Fibroblast of the aortic adventitia (primary cell): Measurements from ENCODE around the gene OXCT2. TPM values are rescaled to one million over a fixed set of nuclear protein-coding genes. Genes with fewer than 3 reads are reported as not detected.
A peak's percentile ranks its signal among the peaks of the same experiment; 100 is the strongest.
"Not testable (repeated sequence)": the region's sequence is repeated elsewhere in the genome, so short reads cannot be mapped to it uniquely, and the experiment has no call there.

Source experiments
- DNase-seq: peaks from one replicate; pipeline ENCODE4 v3.0.0-alpha.2; 2010; ENCODE audit warnings: low read depth
- H3K4me3 ChIP-seq: 2 replicates; pipeline ENCODE4 v1.5.1; 2011; ENCODE audit warnings: low read depth, mild to moderate bottlenecking, control low read depth, low read length, moderate library complexity
- total RNA-seq: library from RNA; depleted of rRNA; stranded (reverse); fragments of >200 nt; gene quantifications from 2 replicates; pipeline ENCODE4 v1.2.3, GENCODE V29; 2012; ENCODE audit warnings: low replicate concordance
- TF ChIP-seq, protein P1 (sequence below): IDR thresholded peaks from 2 replicates; pipeline ENCODE4 v1.5.1; 2011; ENCODE audit warnings: mild to moderate bottlenecking, low read length, control low read depth, inconsistent platforms; ENCODE audit not compliant: insufficient read depth

OXCT2 gene
- total RNA-seq = 0.98 and 0.99 TPM in 2 replicates

DNA sequence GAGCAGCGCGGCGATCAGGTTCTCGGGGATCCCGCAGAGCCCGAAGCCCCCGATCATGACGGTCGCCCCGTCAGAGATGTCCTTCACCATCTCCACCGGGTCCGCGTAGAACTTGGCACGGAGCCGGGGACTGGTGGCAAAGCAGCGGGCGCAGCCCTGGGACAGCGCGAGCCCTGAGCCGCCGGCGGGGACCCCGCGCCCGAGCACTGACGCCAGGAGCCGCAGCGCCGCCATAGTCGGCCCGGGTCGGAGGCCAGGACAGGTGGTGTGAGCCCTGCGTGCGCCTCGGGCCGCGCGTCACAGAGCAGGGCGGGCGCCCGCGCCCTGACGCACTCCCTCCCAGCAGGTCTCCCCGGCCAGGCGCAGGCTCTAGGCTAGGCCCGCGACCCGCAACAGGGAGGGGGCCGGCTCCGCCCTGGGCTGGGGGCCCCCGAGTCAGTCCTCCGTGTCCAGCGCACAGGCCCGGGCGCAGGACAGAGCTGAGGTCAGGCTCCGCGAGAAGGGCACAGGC is at the start of gene OXCT2:
Gene OXCT2, minus strand, starts transcription at position 327 of the 511 bp plus-strand sequence. Its CDS starts 93 bp downstream, at position 234.
- peak within 1 kb of the TSS; percentile 37 for H3K4me3 ChIP-seq
- not testable (repeated sequence) for DNase-seq

DNA sequence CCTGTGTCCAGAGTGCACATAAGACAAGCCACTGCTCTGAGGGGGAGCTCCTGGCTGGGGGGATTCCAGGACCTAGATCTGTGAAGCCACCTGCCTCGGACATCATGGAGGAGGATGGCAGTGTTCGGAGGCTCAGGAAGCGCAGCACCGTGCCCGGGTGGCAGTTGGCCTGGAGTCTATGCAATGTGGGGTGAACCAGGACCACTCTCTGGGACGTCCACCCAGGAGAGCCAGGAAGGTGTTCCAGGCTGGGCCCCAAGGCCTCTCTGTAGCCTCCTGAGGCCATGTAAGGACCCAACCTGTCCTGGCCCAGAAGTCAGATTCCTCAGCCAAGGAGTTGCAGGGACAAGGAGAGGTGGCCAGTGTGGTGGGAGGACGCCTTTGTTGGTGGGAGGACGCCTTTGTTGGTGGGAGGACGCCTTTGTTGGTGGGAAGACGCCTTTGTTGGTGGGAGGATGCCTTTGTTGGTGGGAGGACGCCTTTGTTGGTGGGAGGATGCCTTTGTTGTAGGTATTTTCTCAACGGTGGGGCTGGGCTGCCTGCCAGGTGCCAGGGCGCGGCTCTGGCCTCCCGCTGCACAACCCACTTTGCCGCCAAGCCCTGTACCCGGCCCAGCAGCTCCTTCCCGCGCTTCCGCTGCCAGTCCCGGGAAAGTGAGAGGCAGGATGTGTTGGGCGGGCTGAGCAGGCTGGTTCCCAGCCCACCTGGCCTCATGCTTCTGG is 48.1 kb upstream of the OXCT2 start:
- no peak for DNase-seq
- H3K4me3 ChIP-seq = no peak overlapping the region
- TF ChIP-seq, protein P1, sequence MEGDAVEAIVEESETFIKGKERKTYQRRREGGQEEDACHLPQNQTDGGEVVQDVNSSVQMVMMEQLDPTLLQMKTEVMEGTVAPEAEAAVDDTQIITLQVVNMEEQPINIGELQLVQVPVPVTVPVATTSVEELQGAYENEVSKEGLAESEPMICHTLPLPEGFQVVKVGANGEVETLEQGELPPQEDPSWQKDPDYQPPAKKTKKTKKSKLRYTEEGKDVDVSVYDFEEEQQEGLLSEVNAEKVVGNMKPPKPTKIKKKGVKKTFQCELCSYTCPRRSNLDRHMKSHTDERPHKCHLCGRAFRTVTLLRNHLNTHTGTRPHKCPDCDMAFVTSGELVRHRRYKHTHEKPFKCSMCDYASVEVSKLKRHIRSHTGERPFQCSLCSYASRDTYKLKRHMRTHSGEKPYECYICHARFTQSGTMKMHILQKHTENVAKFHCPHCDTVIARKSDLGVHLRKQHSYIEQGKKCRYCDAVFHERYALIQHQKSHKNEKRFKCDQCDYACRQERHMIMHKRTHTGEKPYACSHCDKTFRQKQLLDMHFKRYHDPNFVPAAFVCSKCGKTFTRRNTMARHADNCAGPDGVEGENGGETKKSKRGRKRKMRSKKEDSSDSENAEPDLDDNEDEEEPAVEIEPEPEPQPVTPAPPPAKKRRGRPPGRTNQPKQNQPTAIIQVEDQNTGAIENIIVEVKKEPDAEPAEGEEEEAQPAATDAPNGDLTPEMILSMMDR = no peak

DNA sequence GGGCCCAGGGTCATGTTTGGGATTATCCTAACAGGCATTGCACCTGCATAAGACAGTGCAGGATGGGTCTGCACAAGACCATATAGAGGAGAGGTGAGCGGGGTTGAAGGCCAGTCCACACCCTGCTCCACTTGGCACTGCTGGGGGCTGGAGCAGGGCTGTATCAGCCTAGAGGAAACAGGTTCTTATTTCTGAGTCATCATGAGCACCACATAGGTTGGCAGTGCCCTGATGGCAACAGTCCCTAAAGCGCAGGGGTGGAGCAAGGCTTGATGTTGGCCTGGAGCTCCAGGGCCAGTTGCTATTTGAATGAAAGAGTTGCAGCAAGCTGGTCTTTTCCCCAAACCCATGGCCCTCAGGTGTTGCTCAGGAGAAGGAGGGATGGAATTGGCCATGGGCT is 47.3 kb upstream of the OXCT2 start:
- TF ChIP-seq, protein P1 = no peak
- H3K4me3 ChIP-seq = no peak overlapping the region
- no peak for DNase-seq

DNA sequence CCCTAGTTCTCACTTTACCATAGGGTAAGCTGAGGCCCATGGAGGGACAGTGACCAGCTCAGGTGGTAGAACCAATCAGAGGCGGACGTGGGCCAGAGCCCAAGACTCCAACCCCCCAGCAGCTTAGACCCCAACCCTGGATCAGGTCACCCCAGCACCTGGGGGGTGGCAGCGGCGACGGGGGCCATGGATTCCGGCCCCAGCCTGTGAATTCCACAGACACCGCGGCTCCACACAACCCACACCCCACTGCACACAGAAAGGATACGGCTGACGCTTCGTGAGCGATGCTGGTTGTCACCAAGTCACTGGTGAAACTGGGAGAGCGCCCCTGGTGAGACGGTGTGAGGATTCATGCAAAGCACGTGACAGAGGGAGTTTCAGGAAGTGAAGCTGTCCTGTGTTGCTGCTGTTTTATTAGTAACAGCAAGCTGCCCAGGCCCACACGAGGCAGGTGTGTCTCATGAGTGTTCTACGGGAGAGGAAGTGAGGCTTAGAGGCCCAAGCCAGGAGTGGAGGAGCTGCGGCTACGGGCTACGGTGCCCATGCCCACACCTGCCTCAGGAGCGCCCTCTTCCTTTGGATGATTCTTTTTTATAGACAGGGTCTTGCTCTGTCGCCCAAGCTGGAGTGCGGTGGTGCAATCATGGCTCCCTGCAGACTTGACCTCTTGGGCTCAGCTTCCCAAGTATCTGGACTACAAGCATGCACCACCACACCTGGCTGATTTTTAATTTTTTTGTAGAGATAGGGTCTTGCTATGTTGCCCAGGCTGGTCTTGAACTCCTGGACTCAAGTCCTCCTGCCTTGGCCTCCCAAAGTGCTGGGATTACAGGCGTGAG is 46.2 kb upstream of the OXCT2 start:
- DNase-seq, H3K4me3 ChIP-seq: not testable (repeated sequence)

DNA sequence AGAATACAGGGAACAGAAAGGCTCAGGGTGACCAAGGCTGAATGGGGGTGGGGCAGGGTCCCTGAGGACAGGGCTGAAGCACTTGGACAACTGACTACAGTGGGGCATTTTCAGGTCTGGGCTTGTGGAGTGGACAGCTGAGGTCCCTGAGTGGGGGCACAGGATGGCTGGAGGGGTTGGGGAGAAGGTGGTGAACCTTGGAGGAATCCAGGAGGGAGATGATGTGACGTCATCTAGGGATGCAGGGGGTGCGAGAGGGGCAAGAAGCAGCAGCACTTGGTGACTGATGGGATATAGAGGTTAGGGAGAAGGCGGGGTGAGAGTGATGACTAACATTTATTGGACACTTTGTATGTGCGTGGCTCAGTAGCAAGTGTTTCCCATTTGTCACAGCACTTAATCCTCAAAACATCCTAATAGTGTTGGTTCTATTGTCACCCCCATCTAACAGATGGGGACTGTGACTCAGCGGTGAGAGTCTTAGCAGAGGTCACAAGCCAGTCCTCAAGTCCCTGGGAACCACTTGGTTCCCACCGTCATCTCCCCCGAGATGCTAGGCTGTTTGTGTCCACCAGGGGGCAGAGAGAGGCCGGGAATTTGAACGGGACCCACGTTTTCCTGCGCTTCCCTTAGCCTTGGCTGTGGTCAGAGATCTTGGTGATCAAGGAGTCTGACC is 45.4 kb upstream of the OXCT2 start:
- H3K4me3 ChIP-seq = no peak overlapping the region
- TF ChIP-seq, protein P1 = peak; percentile 89
- peak; percentile 67 for DNase-seq

DNA sequence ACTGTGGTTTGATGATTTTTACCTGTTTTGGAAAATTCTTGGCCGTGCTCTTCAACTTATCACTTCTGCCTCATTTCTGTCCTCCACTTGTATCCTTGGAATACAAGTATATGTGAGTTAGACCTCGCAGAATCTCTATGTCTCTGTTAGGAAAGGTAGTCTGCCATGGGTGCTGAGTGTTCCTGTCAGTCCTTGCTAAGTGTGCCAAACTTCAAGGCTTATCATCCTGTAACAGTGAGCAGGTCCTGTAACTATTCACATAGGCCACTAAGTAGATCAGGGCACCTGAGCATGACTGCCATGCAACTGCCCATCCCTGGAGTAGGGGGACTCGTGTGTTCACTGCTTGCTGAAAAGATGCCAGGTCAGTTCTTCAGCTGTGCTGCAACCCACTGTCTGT is 41.8 kb upstream of the OXCT2 start:
- TF ChIP-seq, protein P1 = no peak
- no peak for DNase-seq

DNA sequence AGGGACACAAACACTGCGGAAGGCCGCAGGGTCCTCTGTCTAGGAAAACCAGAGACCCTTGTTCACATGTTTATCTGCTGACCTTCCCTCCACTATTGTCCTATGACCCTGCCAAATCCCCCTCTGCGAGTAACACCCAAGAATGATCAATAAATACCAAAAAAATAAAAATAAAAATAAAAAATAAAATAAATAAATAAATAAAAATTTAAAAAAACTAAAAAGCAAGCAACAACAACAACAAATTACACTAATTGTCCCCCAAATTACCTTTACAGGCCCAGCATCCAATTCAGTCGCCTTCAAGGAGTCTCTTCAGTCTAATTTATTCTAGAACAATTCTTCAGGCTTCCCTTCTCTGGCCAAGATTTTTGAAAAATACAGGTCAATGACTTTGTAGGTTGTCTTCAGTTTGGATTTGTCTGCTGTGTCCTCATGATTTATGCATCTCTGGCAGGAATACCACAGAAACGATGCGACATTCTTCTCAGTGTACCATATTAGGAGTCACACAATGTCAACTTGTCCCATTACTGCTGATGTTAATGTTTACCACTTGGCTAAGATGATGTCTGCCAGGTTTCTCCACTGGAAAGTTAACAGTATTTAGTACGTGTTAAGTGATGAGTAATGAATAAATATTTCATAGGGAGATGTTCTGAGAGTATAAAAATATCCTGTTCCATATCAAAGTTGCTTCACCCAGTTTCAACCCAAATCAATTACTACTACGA is 37.8 kb upstream of the OXCT2 start:
- DNase-seq = no peak
- TF ChIP-seq, protein P1 = no peak
- no peak overlapping the region for H3K4me3 ChIP-seq

More for the DNA sequence above, 41.8 kb upstream of the OXCT2 start:
- no peak overlapping the region for H3K4me3 ChIP-seq
